ENCODE data around the gene ENOX1.

- TF ChIP-seq CHD4 (IDR thresholded peaks at IDR 0.05; ENCODE audit: insufficient read depth, insufficient replicate concordance, low read depth, low read length, poor library complexity, severe bottlenecking) (no peak), POLR2A (conservative IDR thresholded peaks at IDR 0.05) (no peak), TOE1 (IDR thresholded peaks at IDR 0.05; ENCODE audit: borderline replicate concordance) (no peak), TOE1 (CRISPR knock-in tag; IDR thresholded peaks at IDR 0.05; ENCODE audit: borderline replicate concordance, low read depth) (no peak), TAF1 (IDR thresholded peaks at IDR 0.05; ENCODE audit: control insufficient read depth, extremely low read depth, insufficient read depth, low read length, severe bottlenecking) (no peak), XRCC5 (IDR thresholded peaks at IDR 0.05; ENCODE audit: low read depth, low read length) (no peak), GATA2 (CRISPR knock-in tag; IDR thresholded peaks at IDR 0.05) (no peak), JUNB (CRISPR knock-in tag; conservative IDR thresholded peaks at IDR 0.05) (no peak), MCM3 (IDR thresholded peaks at IDR 0.05) (no peak), CTCF (IDR thresholded peaks at IDR 0.05 in 2 of 3, conservative IDR thresholded peaks at IDR 0.05 in 1 of 3; ENCODE audit: insufficient read depth in 2 of 3, low read depth in 1 of 3, low read length in 3 of 3) (no peak)
Measured at GRCh38 chr13:43652760-43653159, 134.0 kb downstream of the ENOX1 start.
